ENCODE measurements around the gene TIMP1. TPM values are rescaled to one million over a fixed set of nuclear protein-coding genes. Genes with fewer than 3 reads are reported as not detected.
A peak's percentile ranks its signal among the peaks of the same experiment; 100 is the strongest.

Gene TIMP1
- total RNA-seq, 1 donor from 2014 or later, result 309 TPM

DNA sequence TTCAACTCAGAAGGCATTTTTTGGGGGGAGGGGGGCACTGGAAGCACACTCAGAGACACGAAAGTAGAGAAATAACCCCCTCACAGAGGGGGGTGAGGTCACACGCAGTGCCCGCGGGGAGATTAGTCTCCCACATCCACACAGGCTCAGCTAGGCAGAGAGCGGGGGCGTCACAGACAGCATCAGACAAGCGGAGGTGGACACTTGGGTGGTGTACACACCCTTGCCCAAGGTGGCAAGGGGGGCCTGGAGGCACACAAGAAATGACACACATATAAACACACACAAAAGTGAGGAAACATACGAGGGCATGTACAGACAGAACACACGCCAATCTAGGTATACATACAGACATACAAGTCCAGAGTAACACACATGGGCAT is 38.1 kb downstream of the TIMP1 start:
- Histone ChIP-seq H3K27ac (no peak overlapping the region), H3K27me3 (no peaks in the 10 kb centered on the region), H3K4me1 (peaks cover 4% of the 10 kb centered on the region), H3K4me3 (no peak overlapping the region), H3K9me3 (no peaks in the 10 kb centered on the region), H3K36me3 (no peaks in the 10 kb centered on the region)
- peak; percentile 40 to 60 for DNase-seq (ENCODE audit: extremely low spot score in 2 of 2)
- intact Hi-C loops (cut with DNase I), result no loop called here
- TF ChIP-seq POLR2A (IDR thresholded peaks at IDR 0.05) (no peak), POLR2AphosphoS5 (IDR thresholded peaks at IDR 0.05; ENCODE audit: insufficient read depth in 1 of 2, low read depth in 1 of 2) (no peak)
- TF ChIP-seq, protein P1, sequence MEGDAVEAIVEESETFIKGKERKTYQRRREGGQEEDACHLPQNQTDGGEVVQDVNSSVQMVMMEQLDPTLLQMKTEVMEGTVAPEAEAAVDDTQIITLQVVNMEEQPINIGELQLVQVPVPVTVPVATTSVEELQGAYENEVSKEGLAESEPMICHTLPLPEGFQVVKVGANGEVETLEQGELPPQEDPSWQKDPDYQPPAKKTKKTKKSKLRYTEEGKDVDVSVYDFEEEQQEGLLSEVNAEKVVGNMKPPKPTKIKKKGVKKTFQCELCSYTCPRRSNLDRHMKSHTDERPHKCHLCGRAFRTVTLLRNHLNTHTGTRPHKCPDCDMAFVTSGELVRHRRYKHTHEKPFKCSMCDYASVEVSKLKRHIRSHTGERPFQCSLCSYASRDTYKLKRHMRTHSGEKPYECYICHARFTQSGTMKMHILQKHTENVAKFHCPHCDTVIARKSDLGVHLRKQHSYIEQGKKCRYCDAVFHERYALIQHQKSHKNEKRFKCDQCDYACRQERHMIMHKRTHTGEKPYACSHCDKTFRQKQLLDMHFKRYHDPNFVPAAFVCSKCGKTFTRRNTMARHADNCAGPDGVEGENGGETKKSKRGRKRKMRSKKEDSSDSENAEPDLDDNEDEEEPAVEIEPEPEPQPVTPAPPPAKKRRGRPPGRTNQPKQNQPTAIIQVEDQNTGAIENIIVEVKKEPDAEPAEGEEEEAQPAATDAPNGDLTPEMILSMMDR (IDR thresholded peaks at IDR 0.05), result no peak

DNA sequence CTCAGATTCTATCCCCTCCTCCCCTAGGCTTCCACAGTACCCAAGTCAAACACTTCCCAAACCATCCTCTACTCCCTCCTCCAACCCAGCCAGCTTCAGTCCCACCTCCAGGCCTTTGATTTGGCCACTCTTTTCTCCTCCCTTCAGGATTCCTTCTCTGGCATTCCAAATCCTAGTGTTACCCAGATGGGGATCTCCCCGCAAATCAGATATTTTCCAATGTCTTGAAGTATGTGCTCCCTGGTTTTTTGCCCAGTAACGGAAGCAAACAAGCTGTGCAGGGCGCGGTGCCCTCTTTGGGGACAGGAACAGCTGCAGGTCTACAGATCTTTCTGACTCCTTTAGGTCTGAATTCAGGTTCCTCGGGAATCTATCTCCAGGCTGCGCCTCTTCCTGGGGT is 39.6 kb downstream of the TIMP1 start:
- H3K36me3 ChIP-seq, result no peaks in the 10 kb centered on the region
- peak; percentile 43 to 58 for DNase-seq (ENCODE audit: extremely low spot score in 2 of 2)
- no peaks in the 10 kb centered on the region for H3K9me3 ChIP-seq
- intact Hi-C loops (cut with DNase I), result no loop called here
- TF ChIP-seq POLR2A (IDR thresholded peaks at IDR 0.05) (no peak), POLR2AphosphoS5 (IDR thresholded peaks at IDR 0.05; ENCODE audit: insufficient read depth in 1 of 2, low read depth in 1 of 2) (no peak)
- TF ChIP-seq, protein P1 (IDR thresholded peaks at IDR 0.05), result no peak
- H3K4me1 ChIP-seq, result peaks cover 4% of the 10 kb centered on the region
- H3K4me3 ChIP-seq, result no peak overlapping the region
- no peaks in the 10 kb centered on the region for H3K27me3 ChIP-seq
- H3K27ac ChIP-seq, result no peak overlapping the region

DNA sequence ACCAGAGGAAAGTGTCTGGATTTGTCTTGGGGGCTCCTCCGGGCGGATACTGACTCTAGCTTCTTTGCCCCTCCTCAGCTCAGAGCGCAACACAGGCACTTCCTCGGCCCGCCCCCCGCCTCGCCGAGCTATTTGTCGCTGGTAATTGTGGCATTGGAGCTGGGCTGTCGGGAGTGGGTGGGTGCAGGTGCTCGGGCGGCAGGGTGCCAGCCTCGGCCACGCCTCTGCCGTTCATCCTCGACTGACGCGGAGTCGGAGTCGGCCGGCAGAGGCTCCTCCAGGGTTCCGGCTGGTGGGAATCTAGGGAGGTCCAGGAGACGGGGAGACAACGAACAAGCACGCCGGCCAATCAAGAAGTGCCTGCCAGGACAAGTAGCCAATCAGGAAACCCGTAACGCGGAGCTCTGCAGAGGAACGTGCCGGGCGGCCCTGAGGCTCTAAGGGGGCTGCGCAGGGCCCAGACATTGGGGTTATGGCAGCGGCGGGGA is 41.3 kb downstream of the TIMP1 start:
- Histone ChIP-seq H3K4me1 (peaks cover 4% of the 10 kb centered on the region), H3K27me3 (no peaks in the 10 kb centered on the region), H3K4me3 (no peak overlapping the region), H3K9me3 (no peaks in the 10 kb centered on the region), H3K36me3 (no peaks in the 10 kb centered on the region), H3K27ac (no peak overlapping the region)
- intact Hi-C loops (cut with DNase I), result no loop called here
- TF ChIP-seq, protein P1 (IDR thresholded peaks at IDR 0.05), result no peak
- TF ChIP-seq POLR2AphosphoS5 (IDR thresholded peaks at IDR 0.05; ENCODE audit: insufficient read depth in 1 of 2, low read depth in 1 of 2) (no peak), POLR2A (IDR thresholded peaks at IDR 0.05) (no peak)
- no peak for DNase-seq (ENCODE audit: extremely low spot score in 2 of 2)

DNA sequence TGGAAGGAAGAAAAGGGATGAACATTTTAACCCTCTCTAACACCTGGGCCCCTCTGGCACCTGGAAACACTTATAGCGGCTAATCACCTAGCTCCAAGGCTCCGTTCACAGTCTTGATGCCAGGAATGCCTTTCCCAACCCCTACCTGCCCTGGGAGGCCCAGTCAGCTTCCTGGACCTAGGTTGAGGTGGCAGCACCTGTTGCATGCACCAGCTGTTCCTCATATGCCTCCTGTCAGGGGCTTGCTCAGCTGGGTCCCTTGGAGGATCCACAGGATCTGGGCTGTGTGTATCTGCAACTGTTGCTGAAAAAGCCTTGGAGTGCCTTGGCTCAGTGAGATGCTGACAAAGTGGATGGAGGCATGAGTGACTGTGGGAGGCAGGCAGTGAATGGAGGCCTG is 43.1 kb downstream of the TIMP1 start:
- Histone ChIP-seq H3K9me3 (no peaks in the 10 kb centered on the region), H3K27me3 (no peaks in the 10 kb centered on the region), H3K27ac (no peak overlapping the region), H3K4me1 (no peaks in the 10 kb centered on the region), H3K4me3 (no peak overlapping the region), H3K36me3 (no peaks in the 10 kb centered on the region)
- no peak for TF ChIP-seq POLR2A (IDR thresholded peaks at IDR 0.05)
- no peak for TF ChIP-seq POLR2AphosphoS5 (IDR thresholded peaks at IDR 0.05; ENCODE audit: insufficient read depth in 1 of 2, low read depth in 1 of 2)
- TF ChIP-seq, protein P1 (IDR thresholded peaks at IDR 0.05), result no peak
- no peak for DNase-seq (ENCODE audit: extremely low spot score in 2 of 2)
- intact Hi-C loops (cut with DNase I), result no loop called here

DNA sequence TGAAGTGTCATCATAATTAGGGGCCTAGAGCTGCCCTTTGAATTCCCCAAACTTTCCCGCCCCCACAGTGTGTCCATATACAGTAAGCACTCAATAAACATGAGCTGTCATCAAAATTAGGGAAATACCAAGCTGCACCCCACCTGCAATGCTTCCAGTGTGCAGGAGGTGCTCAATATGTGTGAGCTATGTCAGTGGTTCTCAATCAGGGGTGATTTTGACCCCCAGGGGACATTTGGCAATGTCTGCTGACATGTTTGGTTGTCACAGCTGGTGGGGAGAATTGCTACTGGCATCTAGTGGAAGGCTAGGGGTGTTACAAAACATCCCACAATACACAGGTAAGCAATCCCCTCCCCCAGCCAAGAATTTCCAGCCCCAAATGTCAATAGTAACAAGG is 46.7 kb downstream of the TIMP1 start:
- no peaks in the 10 kb centered on the region for H3K27me3 ChIP-seq
- no peak for TF ChIP-seq POLR2AphosphoS5 (IDR thresholded peaks at IDR 0.05; ENCODE audit: insufficient read depth in 1 of 2, low read depth in 1 of 2)
- TF ChIP-seq POLR2A (IDR thresholded peaks at IDR 0.05), result no peak
- TF ChIP-seq, protein P1 (IDR thresholded peaks at IDR 0.05), result no peak
- H3K36me3 ChIP-seq, result no peaks in the 10 kb centered on the region
- no peak for DNase-seq (ENCODE audit: extremely low spot score in 2 of 2)
- no peaks in the 10 kb centered on the region for H3K9me3 ChIP-seq
- H3K4me3 ChIP-seq, result no peak overlapping the region
- no peaks in the 10 kb centered on the region for H3K4me1 ChIP-seq
- intact Hi-C loops (cut with DNase I), result no loop called here
- H3K27ac ChIP-seq, result no peak overlapping the region

Measured in vagina (tissue), 2 donors.